Measurements from ENCODE around the gene TYW1B. TPM values are rescaled to one million over a fixed set of nuclear protein-coding genes. Genes with fewer than 3 reads are reported as not detected.
"Not testable (repeated sequence)": the region's sequence is repeated elsewhere in the genome, so short reads cannot be mapped to it uniquely, and the experiment has no call there.

Gene TYW1B
- total RNA-seq, 1 donor, result 3.3 TPM

- not testable (repeated sequence) for H3K4me3 ChIP-seq (ENCODE audit: low read length); H3K4me1 ChIP-seq (ENCODE audit: insufficient read depth, low read length); H3K9me3 ChIP-seq (ENCODE audit: low read depth, low read length); H3K27me3 ChIP-seq (ENCODE audit: insufficient read depth, low read length)
Measured at GRCh38 chr7:72554401-72554800, 273.6 kb downstream of the TYW1B start.

GRCh38 chr7:72550454-72550853 is 277.5 kb downstream of the TYW1B start:
- not testable (repeated sequence) for H3K4me1 ChIP-seq (ENCODE audit: insufficient read depth, low read length); H3K9me3 ChIP-seq (ENCODE audit: low read depth, low read length); H3K27me3 ChIP-seq (ENCODE audit: insufficient read depth, low read length); H3K4me3 ChIP-seq (ENCODE audit: low read length)

- not testable (repeated sequence) for H3K27me3 ChIP-seq (ENCODE audit: insufficient read depth, low read length); H3K4me3 ChIP-seq (ENCODE audit: low read length); H3K4me1 ChIP-seq (ENCODE audit: insufficient read depth, low read length); H3K9me3 ChIP-seq (ENCODE audit: low read depth, low read length)
Measured at GRCh38 chr7:72546586-72547237, 281.3 kb downstream of the TYW1B start.

GRCh38 chr7:72544531-72544930 is 283.5 kb downstream of the TYW1B start:
- not testable (repeated sequence) for H3K27me3 ChIP-seq (ENCODE audit: insufficient read depth, low read length); H3K4me3 ChIP-seq (ENCODE audit: low read length); H3K4me1 ChIP-seq (ENCODE audit: insufficient read depth, low read length); H3K9me3 ChIP-seq (ENCODE audit: low read depth, low read length)

- no peaks in the 10 kb centered on the region for H3K4me1 ChIP-seq (ENCODE audit: insufficient read depth, low read length)
- no peaks in the 10 kb centered on the region for H3K27me3 ChIP-seq (ENCODE audit: insufficient read depth, low read length)
- H3K9me3 ChIP-seq (ENCODE audit: low read depth, low read length), result no peaks in the 10 kb centered on the region
- H3K4me3 ChIP-seq (ENCODE audit: low read length), result no peak overlapping the region
Measured at GRCh38 chr7:72540923-72541322, 287.1 kb downstream of the TYW1B start.

- H3K4me3 ChIP-seq (ENCODE audit: low read length), result no peak overlapping the region
- H3K27me3 ChIP-seq (ENCODE audit: insufficient read depth, low read length), result no peaks in the 10 kb centered on the region
- no peaks in the 10 kb centered on the region for H3K9me3 ChIP-seq (ENCODE audit: low read depth, low read length)
- H3K4me1 ChIP-seq (ENCODE audit: insufficient read depth, low read length), result no peaks in the 10 kb centered on the region
Measured at GRCh38 chr7:72540106-72540611, 287.8 kb downstream of the TYW1B start.

GRCh38 chr7:72539702-72540101 is 288.3 kb downstream of the TYW1B start:
- no peaks in the 10 kb centered on the region for H3K9me3 ChIP-seq (ENCODE audit: low read depth, low read length)
- H3K4me3 ChIP-seq (ENCODE audit: low read length), result no peak overlapping the region
- no peaks in the 10 kb centered on the region for H3K27me3 ChIP-seq (ENCODE audit: insufficient read depth, low read length)
- H3K4me1 ChIP-seq (ENCODE audit: insufficient read depth, low read length), result no peaks in the 10 kb centered on the region

GRCh38 chr7:72538856-72539255 is 289.1 kb downstream of the TYW1B start:
- Histone ChIP-seq H3K4me1 (ENCODE audit: insufficient read depth, low read length) (no peaks in the 10 kb centered on the region), H3K27me3 (ENCODE audit: insufficient read depth, low read length) (no peaks in the 10 kb centered on the region), H3K9me3 (ENCODE audit: low read depth, low read length) (no peaks in the 10 kb centered on the region), H3K4me3 (ENCODE audit: low read length) (no peak overlapping the region)

GRCh38 chr7:72538147-72538546 is 289.9 kb downstream of the TYW1B start:
- no peaks in the 10 kb centered on the region for H3K4me1 ChIP-seq (ENCODE audit: insufficient read depth, low read length)
- no peaks in the 10 kb centered on the region for H3K9me3 ChIP-seq (ENCODE audit: low read depth, low read length)
- no peak overlapping the region for H3K4me3 ChIP-seq (ENCODE audit: low read length)
- H3K27me3 ChIP-seq (ENCODE audit: insufficient read depth, low read length), result no peaks in the 10 kb centered on the region

- not testable (repeated sequence) for H3K4me1 ChIP-seq (ENCODE audit: insufficient read depth, low read length); H3K9me3 ChIP-seq (ENCODE audit: low read depth, low read length); H3K27me3 ChIP-seq (ENCODE audit: insufficient read depth, low read length); H3K4me3 ChIP-seq (ENCODE audit: low read length)
Measured at GRCh38 chr7:72536038-72536437, 292.0 kb downstream of the TYW1B start.

GRCh38 chr7:72531048-72531447 is 297.0 kb downstream of the TYW1B start:
- H3K27me3 ChIP-seq (ENCODE audit: insufficient read depth, low read length); H3K4me1 ChIP-seq (ENCODE audit: insufficient read depth, low read length); H3K9me3 ChIP-seq (ENCODE audit: low read depth, low read length); H3K4me3 ChIP-seq (ENCODE audit: low read length): not testable (repeated sequence)

Other genes starting within 250 kb of the TYW1B start
- gene POM121, start 96.9 kb upstream of the TYW1B start, total RNA-seq, result 17.4 TPM
- 0.21 TPM for gene TRIM74, start 141.3 kb upstream of the TYW1B start, total RNA-seq
- not detected for gene SPDYE8, start 201.6 kb upstream of the TYW1B start, total RNA-seq
- gene SPDYE11, start 229.7 kb upstream of the TYW1B start, total RNA-seq, result not detected

Data from mononuclear cell (primary cell).